HG03060 (cell line): ENCODE data around the gene FHIT.
A peak's percentile ranks its signal among the peaks of the same experiment; 100 is the strongest.

Experiments
- ATAC-seq: cut with Tn5 transposase; IDR thresholded peaks from one replicate; pipeline ENCODE4 v1.9.1; 2021; ENCODE audit warnings: low read depth, moderate number of reproducible peaks; ENCODE audit not compliant: unreplicated experiment

FHIT gene

DNA sequence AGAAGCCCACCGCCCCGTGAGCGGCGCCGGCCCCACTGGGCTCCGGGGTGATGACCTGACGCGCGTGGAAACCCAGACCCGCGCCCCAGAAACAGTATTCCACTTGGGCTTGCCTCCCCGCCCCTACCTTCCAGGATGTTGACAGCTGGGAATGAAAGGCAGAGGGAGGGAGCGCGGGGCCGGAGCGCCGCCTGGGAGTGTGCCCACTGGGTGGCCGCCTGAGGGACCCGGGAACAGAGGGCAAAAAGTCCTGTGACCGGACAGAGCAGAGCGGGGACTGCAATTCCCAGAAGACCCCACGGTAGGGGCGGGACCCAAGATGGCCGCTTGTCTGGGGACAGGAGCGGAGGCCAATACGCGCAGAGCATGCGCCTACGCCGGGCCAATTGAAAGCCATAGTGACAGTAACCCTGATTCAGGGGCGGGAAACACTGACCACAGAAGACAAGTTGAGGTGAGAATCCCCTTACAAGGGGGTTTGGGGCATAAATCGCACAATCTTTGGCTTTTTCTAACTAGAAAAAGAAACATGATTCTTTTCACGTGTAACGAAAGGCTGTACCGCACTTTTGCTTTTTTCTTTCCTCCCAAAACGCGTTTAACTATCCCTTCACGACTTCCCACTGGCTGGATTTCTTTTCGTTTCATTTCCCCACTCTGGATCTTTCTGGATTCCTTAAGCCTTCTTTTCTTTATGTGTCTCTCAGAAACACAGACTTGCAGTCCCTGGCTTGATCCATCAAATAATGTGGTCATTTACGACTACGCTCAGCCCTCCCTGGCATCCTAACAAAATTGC is at the start of gene FHIT:
FHIT (minus strand) TSS at position 279 of the 799 bp plus-strand sequence.
- ATAC-seq, result peak; percentile 84

DNA sequence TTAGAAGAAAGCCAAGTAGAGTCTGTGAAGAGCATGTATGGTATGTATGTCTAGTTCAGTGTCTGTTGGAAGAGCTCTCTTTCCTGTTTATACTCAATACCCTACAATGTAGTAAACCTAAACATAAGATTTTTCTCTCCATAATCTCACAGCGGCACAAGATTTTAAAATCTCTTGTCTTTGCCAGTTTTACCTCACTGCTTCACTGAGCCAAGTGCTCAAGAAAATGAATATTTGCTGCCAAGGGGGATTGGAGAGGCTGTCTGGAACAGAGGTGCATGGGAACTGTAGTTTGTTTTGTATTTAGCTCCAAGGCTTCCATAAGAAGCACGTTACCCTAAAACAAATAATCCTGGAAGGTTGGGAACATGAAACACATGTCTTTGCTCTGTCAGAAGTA is 49.5 kb upstream of the FHIT start:
- no peak for ATAC-seq

DNA sequence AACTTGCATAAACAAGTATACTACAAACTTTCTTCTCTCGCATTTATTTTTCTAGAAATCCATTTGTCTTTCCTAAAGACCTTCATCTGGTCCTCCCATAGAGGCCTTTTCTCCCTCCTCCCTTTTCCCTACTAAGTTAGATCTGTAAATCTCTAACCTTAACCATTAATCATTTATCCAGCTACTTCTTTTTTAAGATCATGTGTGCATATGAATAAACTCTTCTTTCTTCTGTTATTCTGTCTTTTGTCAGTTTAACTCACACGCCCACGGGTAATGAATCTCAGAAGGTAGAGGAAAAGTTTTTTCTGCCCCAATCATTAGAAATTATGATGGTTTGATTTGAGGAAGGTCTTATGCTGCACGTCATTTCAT is 48.7 kb upstream of the FHIT start:
- no peak for ATAC-seq

DNA sequence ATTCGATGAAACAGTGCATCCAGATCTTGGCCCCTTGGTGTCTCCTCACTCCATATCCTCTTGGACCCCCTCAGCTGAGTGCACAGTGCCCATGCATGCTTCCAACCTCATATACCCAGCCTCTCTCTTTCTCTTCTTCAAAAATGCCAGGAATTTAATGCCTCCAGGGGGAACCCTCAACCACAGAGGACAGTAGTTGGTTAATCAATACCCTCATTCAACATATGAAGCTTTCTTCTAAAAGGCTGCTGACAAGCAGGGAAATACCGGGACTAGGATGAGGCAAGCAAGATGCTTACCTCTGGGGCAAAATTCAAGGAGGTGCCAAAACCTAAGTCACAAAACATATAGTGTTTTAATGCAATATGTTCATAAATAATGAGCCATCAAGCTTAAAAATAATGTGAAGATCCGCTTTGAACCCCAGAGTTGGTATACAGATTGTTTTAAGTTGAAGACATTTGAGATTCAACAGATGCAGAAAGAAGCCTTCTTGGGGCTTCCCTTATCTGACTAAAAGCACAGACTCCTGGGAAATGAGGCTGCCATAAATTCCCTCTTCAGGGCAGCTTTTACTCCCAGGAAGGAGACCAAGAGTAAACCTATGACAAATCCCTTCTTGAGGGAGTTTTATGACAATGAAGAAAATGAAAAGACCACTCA is 48.2 kb upstream of the FHIT start:
- ATAC-seq, result no peak

DNA sequence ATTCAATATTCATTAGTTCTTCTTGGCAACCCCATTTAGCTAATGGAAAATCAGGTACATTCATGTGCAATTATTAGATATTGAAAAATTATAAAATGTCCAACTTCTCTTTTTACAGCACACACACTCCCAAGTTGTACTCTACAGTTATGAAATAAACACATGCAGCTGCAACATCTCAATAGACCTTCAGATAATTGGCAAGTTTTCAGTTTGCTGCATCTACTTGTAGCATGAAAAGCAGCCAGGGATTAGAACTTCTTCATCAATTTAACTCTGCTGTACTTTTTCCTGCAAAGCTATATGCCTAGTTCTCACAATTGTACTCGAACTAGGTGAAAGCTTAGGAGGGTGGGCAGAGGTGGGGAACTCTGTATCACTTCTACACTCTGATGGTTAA is 46.6 kb upstream of the FHIT start:
- ATAC-seq, result no peak

DNA sequence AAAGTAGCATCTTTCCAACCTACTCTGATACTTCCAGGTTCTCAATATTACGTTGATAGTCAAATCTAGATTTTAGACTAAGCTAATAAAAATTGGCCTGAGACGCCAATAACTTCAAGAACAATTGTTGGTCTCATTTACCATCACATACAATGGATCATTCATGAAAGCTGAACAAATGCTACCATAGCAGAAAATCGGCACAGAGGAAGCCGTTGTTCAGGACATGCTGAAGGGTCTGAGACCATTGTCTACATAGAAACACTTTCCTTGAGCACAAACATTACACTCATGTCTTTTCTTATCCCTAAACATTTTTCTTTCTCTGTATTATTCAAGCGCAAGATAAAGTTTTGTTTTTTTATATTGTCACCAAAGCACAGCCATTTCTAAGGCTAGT is 37.2 kb upstream of the FHIT start:
- no peak for ATAC-seq

DNA sequence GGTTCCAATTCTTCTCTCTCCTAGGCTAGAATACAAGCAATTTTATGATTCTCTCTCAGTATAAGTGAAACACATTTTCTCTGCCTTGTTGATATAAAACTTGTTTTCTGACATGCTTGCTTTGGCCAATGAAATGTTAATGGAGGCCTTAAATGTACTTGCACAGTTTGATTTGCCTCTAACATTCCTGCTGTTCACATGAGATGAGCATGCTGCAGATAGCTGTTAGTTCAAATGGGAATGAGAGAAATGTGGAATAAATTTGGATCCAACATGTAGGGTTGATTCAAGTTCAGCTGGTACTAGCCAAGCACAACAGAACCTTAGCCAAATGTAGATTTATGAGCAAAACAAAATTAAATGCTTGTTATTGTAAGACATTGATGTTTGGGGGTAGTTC is 32.6 kb upstream of the FHIT start:
- no peak for ATAC-seq

DNA sequence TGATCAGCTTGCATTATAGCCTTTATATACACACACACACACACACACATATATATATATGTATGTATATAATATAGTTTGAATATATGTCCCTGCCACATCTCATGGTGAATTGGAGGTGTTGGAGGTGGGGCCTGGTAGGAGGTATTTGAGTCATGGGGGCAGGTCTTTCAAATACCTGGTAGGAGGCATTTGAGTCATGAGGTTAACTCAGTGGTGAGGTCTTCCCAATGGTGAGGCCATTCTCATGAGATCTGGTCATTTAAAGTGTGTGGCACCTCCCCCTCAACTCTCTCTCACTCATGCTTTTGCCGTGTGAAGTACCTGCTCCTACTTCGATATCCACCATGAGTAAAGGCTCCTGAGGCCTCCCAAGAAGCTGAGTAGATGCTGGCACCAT is 27.5 kb upstream of the FHIT start:
- ATAC-seq, result no peak

DNA sequence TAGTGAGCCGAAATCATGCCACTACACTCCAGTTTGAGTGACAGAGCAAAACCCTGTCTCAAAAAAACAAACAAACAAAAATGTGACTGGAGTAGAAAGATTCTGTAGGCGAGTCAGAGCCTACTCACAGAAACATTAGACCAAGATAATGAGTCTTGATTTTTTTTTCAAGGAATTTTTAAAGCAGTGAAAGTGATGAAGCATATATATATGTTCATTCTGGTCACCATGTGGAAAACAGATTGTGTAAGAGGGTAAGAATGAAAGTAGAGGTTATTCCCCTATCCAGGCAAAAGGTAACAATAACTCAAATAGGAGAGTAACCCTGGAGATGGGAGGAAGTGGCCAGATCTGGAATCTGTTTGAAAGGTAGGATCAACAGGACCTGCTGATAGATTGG is 26.2 kb upstream of the FHIT start:
- no peak for ATAC-seq

DNA sequence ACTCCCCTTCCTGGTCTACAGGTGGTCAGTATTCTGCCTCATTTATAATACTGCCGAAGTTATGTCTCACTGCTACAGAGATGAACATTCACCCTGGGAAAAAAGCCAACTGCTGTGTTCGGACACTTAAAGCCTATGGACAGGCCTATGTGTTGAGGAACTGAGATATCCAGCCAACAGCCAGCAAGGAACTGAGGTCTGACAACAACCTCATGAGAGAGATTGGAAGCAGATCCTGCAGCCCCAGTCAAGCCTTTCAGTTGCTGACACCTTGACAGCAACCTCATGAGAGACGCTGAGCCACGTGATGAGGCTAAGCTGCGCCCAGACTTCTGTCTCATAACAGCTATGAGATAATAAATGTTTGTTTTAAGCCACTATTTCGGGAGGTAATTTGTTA is 18.2 kb upstream of the FHIT start:
- ATAC-seq, result no peak

DNA sequence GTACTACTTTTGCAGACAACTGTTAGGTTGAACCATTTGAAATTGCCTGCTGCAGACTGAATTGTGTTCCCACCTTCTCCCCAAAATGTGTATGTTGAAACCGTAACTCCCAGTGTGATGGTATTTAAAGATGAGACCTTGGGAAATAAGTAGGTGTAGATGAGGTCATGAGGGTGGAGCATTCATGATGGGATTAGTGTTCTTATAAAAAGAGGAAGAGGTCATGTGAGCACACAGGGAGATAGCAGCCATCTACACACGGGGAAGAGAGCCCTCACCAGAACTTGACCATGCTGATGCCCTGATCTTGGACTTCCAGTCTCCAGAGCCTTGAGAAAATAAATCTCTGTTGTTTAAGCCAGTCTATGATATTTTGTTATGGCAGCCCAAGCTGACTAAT is 17.4 kb upstream of the FHIT start:
- ATAC-seq, result no peak

DNA sequence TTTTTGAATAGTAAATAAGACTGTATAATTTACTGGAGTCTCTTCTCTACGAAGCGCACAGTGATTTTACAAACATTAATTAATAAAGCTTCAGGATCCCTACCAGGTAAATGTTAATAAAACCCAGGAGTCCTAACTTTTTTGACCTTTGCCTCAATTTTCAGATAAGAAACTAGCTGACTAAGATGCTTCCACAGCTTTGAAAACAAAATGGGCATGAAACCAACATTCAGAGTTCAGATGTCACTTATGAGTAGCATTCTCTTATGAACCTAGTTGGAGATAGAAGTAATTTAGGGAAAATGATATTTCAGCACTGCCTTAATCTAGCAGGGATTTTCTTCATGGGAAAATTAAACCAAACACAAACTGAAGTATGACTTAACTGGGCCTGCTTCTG is 13.0 kb upstream of the FHIT start:
- ATAC-seq, result no peak

DNA sequence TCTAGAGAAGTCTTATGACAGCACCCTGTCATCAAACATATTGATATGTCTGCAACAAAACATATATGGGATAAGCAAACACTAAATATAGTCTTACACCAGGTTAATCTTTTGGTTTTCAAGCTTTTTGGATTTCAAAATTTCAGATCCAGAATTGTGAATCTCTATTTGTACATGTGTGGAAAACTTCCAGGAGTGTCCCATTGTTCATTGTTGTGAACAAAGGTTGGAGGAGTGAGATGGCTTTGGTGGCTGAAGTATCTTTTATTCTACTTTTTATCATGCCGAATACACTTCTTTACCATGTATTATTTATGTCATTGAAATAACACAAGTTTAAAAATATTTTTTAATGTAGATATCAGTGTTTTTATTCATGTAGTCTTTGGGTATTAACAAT is 5.9 kb upstream of the FHIT start:
- no peak for ATAC-seq

DNA sequence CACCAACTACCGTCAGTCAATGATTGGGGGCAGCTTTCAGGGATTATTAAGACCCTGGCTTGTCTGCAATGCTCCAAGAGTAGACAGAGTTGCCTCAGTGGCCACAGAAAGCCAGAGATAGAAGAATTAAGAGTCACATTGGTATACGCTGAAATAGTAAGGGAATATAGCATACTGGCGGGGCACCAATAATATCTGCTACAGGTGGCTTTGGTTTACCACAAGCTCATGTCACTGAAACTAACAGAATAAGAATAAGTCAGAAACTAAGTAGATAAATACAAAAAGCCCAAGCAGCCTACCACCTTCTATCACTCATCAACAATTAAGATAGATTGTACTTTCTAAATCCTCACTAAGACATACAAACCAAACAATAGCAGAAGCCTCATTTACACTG is 2.5 kb upstream of the FHIT start:
- ATAC-seq, result no peak

DNA sequence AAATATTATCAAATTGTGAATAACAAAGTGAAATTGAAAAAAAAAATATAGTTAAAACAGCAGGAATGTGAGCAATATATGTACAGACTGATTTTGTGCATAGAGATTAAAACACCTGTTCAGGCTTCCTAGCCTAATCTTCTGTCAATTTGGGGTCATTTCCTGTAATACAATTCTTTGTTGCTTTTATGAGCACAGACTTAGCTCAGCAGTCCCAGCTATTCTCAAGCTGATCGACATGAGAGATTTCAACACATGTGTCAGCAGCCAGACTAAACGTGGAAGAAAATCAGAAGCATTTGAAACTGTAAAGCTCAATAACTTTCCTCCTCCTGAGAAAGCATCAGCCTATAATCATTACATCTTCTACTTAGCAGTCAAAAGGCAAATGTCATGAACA is 1.6 kb upstream of the FHIT start:
- ATAC-seq, result no peak

DNA sequence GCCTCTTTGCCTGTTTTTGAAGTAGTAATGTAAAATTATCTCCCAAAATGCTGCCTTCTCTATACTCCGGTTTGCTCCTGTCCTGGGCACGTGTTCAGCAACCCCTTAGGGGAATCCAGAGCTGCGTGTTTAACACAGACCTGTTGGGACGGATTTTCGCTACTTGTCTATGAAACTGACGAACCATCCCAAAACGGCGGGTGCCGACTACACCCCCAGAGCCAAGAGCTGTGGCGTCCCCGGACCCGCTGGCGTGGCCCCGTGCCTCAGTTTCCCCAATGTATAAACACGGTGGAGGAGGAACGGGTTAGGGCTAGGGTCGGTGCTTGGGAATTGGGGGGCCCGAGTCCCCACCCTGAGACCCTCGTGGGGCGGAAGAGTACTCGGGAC is 473 bp downstream of the FHIT start:
- ATAC-seq, result no peak

DNA sequence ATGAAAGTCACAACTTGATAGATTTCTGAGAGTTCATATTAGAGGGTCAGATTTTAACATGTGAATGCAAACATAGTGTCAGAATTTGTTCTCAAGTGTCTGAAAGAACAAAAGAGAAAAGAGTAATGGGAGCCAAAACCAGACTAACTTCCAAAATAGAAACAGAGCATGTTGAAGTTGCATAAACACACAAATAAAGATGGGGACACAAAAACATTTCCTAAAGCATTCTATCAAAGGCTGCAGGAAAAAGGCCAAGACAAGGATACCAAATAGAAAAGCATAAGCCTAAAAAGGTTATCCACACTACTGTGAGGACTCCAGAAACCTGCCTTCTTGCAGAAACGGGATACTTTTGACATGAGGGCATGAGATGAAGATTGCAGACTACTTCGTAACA is 2.8 kb downstream of the FHIT start:
- ATAC-seq, result no peak

DNA sequence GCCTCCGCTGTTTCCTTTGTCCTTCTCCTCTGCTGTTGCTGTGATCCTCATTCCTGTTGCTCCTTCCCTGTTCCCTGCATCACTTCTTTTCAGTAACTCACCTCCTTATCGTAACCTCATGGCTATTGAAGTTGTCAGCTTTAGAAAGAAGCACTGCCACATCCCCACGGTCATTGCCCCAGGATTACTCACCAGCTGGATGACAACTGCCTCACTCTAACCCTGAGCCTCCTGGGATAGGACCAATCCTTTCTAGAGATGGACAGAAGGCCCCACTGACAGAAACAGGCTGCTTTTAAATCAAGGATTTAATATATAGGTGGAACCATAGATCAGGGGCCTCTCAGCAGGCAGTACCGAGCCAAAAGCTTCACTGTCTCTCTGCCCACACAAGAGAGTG is 4.1 kb downstream of the FHIT start:
- ATAC-seq, result no peak

DNA sequence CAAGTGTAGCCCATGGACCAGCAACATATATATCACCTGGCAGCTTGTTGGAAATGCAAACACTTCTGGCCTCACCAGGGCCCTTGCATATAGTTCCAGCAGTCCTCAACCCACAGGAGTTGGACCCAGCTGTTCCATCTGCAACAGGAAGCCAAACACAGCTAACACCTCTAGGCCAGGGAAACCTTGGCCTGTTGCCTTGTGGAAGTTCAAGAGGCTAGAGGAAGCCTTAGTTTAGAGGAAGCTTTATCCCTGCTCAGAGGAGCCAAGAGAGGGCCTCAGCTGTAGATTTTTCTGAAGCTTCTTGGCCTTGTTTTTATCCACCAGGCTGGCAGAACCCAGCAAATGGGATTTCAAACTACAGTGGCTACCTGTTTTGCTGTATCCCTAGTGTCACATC is 11.4 kb downstream of the FHIT start:
- ATAC-seq, result no peak

DNA sequence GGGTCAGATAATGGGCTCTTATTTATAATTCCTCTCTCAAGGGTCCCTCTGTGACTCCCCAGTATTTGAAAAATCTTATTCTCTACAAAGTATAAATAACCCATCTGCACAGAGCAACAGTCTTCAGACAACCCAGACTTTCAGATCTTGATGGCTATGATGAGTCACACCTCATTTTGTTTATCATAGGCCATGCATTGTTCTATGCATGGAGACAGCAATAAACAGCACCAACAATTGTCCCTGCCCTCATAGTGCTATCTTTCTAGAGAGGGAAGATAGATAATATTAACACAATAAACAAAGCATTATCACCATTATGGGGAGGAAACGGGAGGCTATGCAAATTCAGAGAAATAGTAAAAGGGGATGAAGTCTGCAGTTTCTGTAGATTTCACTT is 13.4 kb downstream of the FHIT start:
- no peak for ATAC-seq

DNA sequence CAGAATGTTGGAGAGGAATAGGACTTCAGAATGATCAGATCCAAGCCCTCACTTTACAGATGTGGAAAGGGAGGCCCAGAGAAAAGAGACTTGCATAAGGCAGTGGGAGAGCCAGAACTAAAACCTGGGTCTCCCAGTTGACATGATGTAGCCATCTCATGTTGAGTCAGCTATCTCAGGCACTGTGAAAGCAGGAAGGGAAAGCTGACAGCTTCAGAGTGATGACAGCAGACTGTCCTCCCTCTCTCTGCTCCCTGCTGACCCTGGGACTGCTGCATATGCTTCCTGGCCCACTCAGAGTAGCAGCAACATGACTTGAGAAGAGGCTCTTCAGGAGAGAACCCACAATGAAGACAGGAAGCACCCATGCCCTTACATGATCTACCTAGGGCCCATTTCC is 14.7 kb downstream of the FHIT start:
- peak; percentile 76 for ATAC-seq

DNA sequence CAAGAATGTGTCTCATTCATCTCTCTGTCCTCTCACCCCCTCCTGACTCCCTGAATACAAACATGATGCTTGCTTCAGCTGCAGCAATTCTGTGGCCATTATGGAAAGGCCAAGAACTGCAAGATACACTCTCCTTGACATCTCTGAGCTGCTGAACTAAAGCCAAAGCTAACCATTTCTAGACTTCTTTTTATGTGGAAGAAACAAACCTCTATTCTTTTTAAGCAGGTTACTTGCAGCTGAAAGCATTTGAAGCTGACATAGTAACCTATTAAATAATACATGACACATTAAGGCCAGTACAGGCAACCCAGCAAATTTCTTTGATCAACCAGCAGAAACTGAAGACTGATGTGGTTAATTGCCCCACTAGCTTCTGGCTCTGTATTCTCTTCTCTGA is 17.5 kb downstream of the FHIT start:
- no peak for ATAC-seq
